Chondrocyte (in vitro differentiated cells): ENCODE measurements around the gene STAG2. TPM values are rescaled to one million over a fixed set of nuclear protein-coding genes. Genes with fewer than 3 reads are reported as not detected.
"Not testable (repeated sequence)": the region's sequence is repeated elsewhere in the genome, so short reads cannot be mapped to it uniquely, and the experiment has no call there.

ENCODE experiments used
- DNase-seq: peaks from one replicate; pipeline ENCODE4 v3.0.0; 2021; ENCODE audit warnings: mixed read lengths, low spot score
- H3K27ac Mint-ChIP-seq: one replicate; pipeline ENCODE4 v1.8.0; 2021; ENCODE audit warnings: mild to moderate bottlenecking, moderate library complexity, mixed read lengths; ENCODE audit not compliant: unreplicated experiment
- H3K27me3 Mint-ChIP-seq: 2 replicates; pipeline ENCODE4 v1.8.0; 2021; ENCODE audit warnings: low read depth, mixed read lengths
- H3K36me3 Mint-ChIP-seq: 2 replicates; pipeline ENCODE4 v1.8.0; 2021; ENCODE audit warnings: low read depth, mixed read lengths
- H3K4me1 Mint-ChIP-seq: 2 replicates; pipeline ENCODE4 v1.8.0; 2021; ENCODE audit warnings: low read depth, mild to moderate bottlenecking, mixed read lengths
- H3K4me3 Mint-ChIP-seq: one replicate; pipeline ENCODE4 v1.8.0; 2021; ENCODE audit warnings: mild to moderate bottlenecking, moderate library complexity, mixed read lengths; ENCODE audit not compliant: unreplicated experiment
- H3K9me3 Mint-ChIP-seq: 2 replicates; pipeline ENCODE4 v1.8.0; 2021; ENCODE audit warnings: low read depth, mixed read lengths
- total RNA-seq: library from RNA; stranded (reverse); gene quantifications from 3 replicates; pipeline ENCODE4 v1.2.1, GENCODE V29; 2021
- TF ChIP-seq, protein P1 (sequence below): fragments of 200-600 bp; sonication (generic); IDR thresholded peaks from 2 replicates; pipeline ENCODE4 v1.5.0; 2021; ENCODE audit warnings: antibody characterized with exemption, mild to moderate bottlenecking, moderate library complexity

STAG2 gene
- total RNA-seq, 1 donor from 2014 or later: 39.4 TPM

DNA sequence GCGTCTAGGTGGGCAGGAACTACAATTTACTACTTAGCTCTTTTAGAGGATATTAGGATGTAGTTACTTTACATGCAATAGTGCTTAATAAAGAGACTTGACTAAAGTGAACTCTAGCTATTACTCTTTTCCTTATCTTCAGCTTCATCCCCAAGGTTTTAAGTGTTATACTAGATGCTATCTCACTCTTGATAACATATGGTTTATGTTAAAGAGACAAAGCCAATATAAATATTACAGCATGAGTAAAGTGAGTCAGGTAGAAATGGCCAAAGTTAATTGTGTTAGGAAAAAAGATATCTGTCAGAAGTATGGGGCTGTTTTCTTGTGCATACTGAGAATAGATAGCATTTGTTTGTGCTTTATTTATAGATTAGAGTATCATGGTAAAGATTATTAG, 80.5 kb downstream of the STAG2 start:
- DNase-seq: no peak
- no peaks in the 10 kb centered on the region for H3K4me1 Mint-ChIP-seq
- H3K27ac Mint-ChIP-seq: no peak overlapping the region
- H3K9me3 Mint-ChIP-seq: no peaks in the 10 kb centered on the region
- peaks cover 3% of the 10 kb centered on the region for H3K36me3 Mint-ChIP-seq
- TF ChIP-seq, protein P1, sequence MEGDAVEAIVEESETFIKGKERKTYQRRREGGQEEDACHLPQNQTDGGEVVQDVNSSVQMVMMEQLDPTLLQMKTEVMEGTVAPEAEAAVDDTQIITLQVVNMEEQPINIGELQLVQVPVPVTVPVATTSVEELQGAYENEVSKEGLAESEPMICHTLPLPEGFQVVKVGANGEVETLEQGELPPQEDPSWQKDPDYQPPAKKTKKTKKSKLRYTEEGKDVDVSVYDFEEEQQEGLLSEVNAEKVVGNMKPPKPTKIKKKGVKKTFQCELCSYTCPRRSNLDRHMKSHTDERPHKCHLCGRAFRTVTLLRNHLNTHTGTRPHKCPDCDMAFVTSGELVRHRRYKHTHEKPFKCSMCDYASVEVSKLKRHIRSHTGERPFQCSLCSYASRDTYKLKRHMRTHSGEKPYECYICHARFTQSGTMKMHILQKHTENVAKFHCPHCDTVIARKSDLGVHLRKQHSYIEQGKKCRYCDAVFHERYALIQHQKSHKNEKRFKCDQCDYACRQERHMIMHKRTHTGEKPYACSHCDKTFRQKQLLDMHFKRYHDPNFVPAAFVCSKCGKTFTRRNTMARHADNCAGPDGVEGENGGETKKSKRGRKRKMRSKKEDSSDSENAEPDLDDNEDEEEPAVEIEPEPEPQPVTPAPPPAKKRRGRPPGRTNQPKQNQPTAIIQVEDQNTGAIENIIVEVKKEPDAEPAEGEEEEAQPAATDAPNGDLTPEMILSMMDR: no peak
- H3K27me3 Mint-ChIP-seq: no peaks in the 10 kb centered on the region
- H3K4me3 Mint-ChIP-seq: no peak overlapping the region

- H3K27me3 Mint-ChIP-seq: no peaks in the 10 kb centered on the region
- TF ChIP-seq, protein P1: no peak
- H3K4me3 Mint-ChIP-seq: no peak overlapping the region
- no peaks in the 10 kb centered on the region for H3K4me1 Mint-ChIP-seq
- H3K36me3 Mint-ChIP-seq: peaks cover 5% of the 10 kb centered on the region
- no peaks in the 10 kb centered on the region for H3K9me3 Mint-ChIP-seq
- H3K27ac Mint-ChIP-seq: no peak overlapping the region
- no peak for DNase-seq
Measured at GRCh38 chrX:124045109-124045508, 83.6 kb downstream of the STAG2 start.

DNA sequence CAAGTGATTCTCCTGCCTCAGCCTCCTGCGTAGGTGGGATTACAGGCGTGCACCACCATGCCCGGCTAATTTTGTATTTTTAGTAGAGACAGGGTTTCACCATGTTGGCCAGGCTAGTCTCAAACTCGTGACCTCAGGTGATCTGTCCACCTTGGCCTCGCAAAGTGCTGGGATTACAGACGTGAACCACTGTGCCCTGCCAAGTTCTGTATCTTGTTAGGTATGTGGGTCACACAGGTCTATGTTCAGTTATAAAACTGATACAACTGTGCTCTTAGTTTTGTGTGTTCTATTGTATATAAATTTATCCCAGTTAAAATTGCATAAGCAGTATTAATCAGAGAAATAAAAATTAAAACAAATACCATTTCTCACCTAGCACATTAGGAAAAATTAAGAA, 122.9 kb downstream of the STAG2 start:
- peaks cover 11% of the 10 kb centered on the region for H3K36me3 Mint-ChIP-seq
- not testable (repeated sequence) for H3K4me1 Mint-ChIP-seq, H3K4me3 Mint-ChIP-seq, DNase-seq, H3K9me3 Mint-ChIP-seq, H3K27ac Mint-ChIP-seq, H3K27me3 Mint-ChIP-seq

DNA sequence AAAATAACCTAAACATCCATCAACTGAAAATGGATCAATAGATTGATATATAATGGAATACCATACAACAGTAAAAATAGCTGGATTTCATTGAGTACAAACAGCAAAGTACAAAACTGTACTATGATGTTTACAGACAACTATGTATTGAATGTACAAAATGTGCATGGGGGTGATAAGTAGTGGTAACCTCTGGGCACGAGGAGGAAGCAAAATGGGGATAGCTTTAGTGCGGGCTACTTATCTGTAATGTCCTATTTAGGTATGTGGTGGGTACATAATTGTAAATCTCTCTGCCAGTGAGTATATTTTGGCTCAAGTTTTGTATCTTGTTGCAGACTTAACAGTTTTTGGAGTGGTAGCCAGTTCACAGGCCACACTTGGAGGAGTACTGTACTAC, 123.6 kb downstream of the STAG2 start:
- DNase-seq: no peak
- TF ChIP-seq, protein P1: no peak
- no peaks in the 10 kb centered on the region for H3K4me1 Mint-ChIP-seq
- no peak overlapping the region for H3K4me3 Mint-ChIP-seq
- peaks cover 3% of the 10 kb centered on the region for H3K9me3 Mint-ChIP-seq
- H3K27ac Mint-ChIP-seq: no peak overlapping the region
- H3K27me3 Mint-ChIP-seq: no peaks in the 10 kb centered on the region
- peaks cover 9% of the 10 kb centered on the region for H3K36me3 Mint-ChIP-seq

- Mint-ChIP-seq H3K27ac (no peak overlapping the region), H3K9me3 (no peaks in the 10 kb centered on the region), H3K4me1 (no peaks in the 10 kb centered on the region), H3K27me3 (no peaks in the 10 kb centered on the region), H3K4me3 (no peak overlapping the region), H3K36me3 (peaks cover 9% of the 10 kb centered on the region)
- DNase-seq: no peak
- TF ChIP-seq, protein P1: no peak
Measured at GRCh38 chrX:124086411-124086810, 124.9 kb downstream of the STAG2 start.

- Mint-ChIP-seq H3K4me3 (no peak overlapping the region), H3K9me3 (no peaks in the 10 kb centered on the region), H3K36me3 (peaks cover 9% of the 10 kb centered on the region), H3K4me1 (no peaks in the 10 kb centered on the region), H3K27me3 (no peaks in the 10 kb centered on the region), H3K27ac (no peak overlapping the region)
- no peak for DNase-seq
- TF ChIP-seq, protein P1: no peak
Measured at GRCh38 chrX:124087000-124087746, 125.7 kb downstream of the STAG2 start.
